Activated CD4-positive, alpha-beta T cell treated with anti-CD3 and anti-CD28 coated beads for 48 hours (primary cell): ENCODE data around the gene SMIM24.

Experiments used
- DNase-seq: peaks from one replicate; pipeline ENCODE4 v3.0.0-alpha.2; 2020

SMIM24 gene

DNA sequence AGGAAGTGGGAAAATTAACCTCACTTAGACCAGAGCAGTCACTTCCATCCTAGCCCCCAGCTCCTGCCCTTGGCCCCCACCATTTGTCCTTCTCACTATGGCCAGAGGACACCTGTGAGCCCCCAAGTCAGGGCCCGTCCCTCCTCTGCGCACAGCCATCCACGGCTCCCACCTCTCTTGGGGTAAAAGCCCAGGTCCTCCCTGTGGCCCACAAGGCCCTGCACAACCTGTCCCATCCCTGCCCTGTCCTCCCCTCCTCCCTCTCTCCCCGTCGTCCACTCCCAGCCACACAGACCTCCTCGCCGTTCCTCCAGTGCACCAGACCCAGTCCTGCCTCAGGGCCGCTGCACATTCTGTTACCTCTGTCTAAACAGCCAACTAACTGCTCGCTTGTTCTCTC, 53.9 kb downstream of the SMIM24 start:
- no peak for DNase-seq
